CD14-positive monocyte (primary cell): ENCODE results near the gene PSMB10. TPM values are rescaled to one million over a fixed set of nuclear protein-coding genes. Genes with fewer than 3 reads are reported as not detected.

Source experiments
- DNase-seq, 3 donors: peaks; one replicate each; pipeline ENCODE4 v3.0.0-alpha.2; 2011 to 2022
- H2AFZ ChIP-seq: 2 replicates; pipeline ENCODE4 v1.6.0; 2012; ENCODE audit warnings: mild to moderate bottlenecking, low read depth, low read length, inconsistent platforms; ENCODE audit not compliant: insufficient read depth, poor library complexity, severe bottlenecking
- H3K27ac ChIP-seq, 2 donors: 1 replicate in 1 of 2; 2 replicates in 1 of 2; pipeline ENCODE4 v1.5.1; 2012 to 2013; ENCODE audit warnings: low read length in 2 of 2, control low read depth in 1 of 2, inconsistent platforms in 1 of 2, low read depth in 1 of 2, mild to moderate bottlenecking in 1 of 2
- H3K27me3 ChIP-seq, 2 donors: one replicate each; pipeline versions ENCODE4 v1.6.0 to v1.6.1; 2011 to 2013; ENCODE audit warnings: low read length in 2 of 2; ENCODE audit not compliant: control insufficient read depth in 2 of 2, insufficient read depth in 2 of 2
- H3K36me3 ChIP-seq, 2 donors: replicated peaks in 1 of 2; 1 replicate in 1 of 2; 2 replicates in 1 of 2; pipeline versions ENCODE4 v1.5.1 to v1.6.1; 2012 to 2013; ENCODE audit warnings: low read length in 2 of 2, control low read depth in 1 of 2, inconsistent platforms in 1 of 2, mild to moderate bottlenecking in 1 of 2; ENCODE audit not compliant: insufficient read depth in 2 of 2, control insufficient read depth in 1 of 2
- H3K4me1 ChIP-seq, 2 donors: 1 replicate in 1 of 2; 2 replicates in 1 of 2; pipeline versions ENCODE4 v1.5.1 to v1.6.1; 2012 to 2013; ENCODE audit warnings: low read length in 2 of 2, control low read depth in 1 of 2, inconsistent platforms in 1 of 2, mild to moderate bottlenecking in 1 of 2, moderate library complexity in 1 of 2; ENCODE audit not compliant: insufficient read depth in 2 of 2, control insufficient read depth in 1 of 2
- H3K4me2 ChIP-seq: replicated peaks from 2 replicates; pipeline ENCODE3; 2012; ENCODE audit warnings: low read length, moderate library complexity, mild to moderate bottlenecking; ENCODE audit not compliant: poor library complexity, severe bottlenecking; ENCODE audit errors: extremely low read depth
- H3K4me3 ChIP-seq, 3 experiments: fragments of 200-600 bp in 1 of 3; sonication (generic) in 1 of 3; replicated peaks in 1 of 3; 1 replicate in 2 of 3; 2 replicates in 1 of 3; pipeline ENCODE4 v1.5.1; 2011 to 2013; ENCODE audit warnings: low read length in 3 of 3, mild to moderate bottlenecking in 3 of 3, control low read depth in 2 of 3, low read depth in 2 of 3, inconsistent platforms in 1 of 3, moderate library complexity in 1 of 3
- H3K79me2 ChIP-seq: 2 replicates; pipeline ENCODE4 v1.6.0; 2012; ENCODE audit warnings: mild to moderate bottlenecking, control low read depth, inconsistent platforms, low read length, moderate library complexity; ENCODE audit not compliant: insufficient read depth
- H3K9ac ChIP-seq: 2 replicates; pipeline ENCODE4 v1.6.0; 2017; ENCODE audit warnings: low read length, mild to moderate bottlenecking; ENCODE audit not compliant: insufficient read depth, poor library complexity, severe bottlenecking
- H3K9me3 ChIP-seq, 2 donors: replicated peaks in 1 of 2; 1 replicate in 1 of 2; 2 replicates in 1 of 2; pipeline versions ENCODE4 v1.5.1 to v1.6.1; 2012 to 2013; ENCODE audit warnings: low read length in 2 of 2, control low read depth in 1 of 2; ENCODE audit not compliant: control insufficient read depth in 1 of 2, insufficient read depth in 1 of 2
- H4K20me1 ChIP-seq: 2 replicates; pipeline ENCODE4 v1.6.0; 2012; ENCODE audit warnings: mild to moderate bottlenecking, low read length, control low read depth, moderate library complexity; ENCODE audit not compliant: insufficient read depth
- H3K27ac Mint-ChIP-seq, 7 donors: one replicate each; pipeline ENCODE4 v1.8.0; 2020; ENCODE audit warnings: mild to moderate bottlenecking in 7 of 7, mixed read lengths in 7 of 7, moderate library complexity in 6 of 7, inconsistent platforms in 2 of 7
- H3K27me3 Mint-ChIP-seq, 3 donors: one replicate each; pipeline ENCODE4 v1.8.0; 2021 to 2022; ENCODE audit warnings: low read depth in 3 of 3, mild to moderate bottlenecking in 3 of 3, mixed read lengths in 3 of 3, moderate library complexity in 3 of 3, inconsistent platforms in 1 of 3
- H3K36me3 Mint-ChIP-seq, 2 donors: one replicate each; pipeline ENCODE4 v1.8.0; 2020; ENCODE audit warnings: mixed read lengths in 2 of 2, inconsistent platforms in 1 of 2, mild to moderate bottlenecking in 1 of 2
- H3K4me1 Mint-ChIP-seq: one replicate; pipeline ENCODE4 v1.8.0; 2020; ENCODE audit warnings: mild to moderate bottlenecking, mixed read lengths
- H3K4me3 Mint-ChIP-seq, 2 donors: one replicate each; pipeline ENCODE4 v1.8.0; 2020; ENCODE audit warnings: mild to moderate bottlenecking in 2 of 2, mixed read lengths in 2 of 2, moderate library complexity in 1 of 2
- H3K9me3 Mint-ChIP-seq, 7 donors: one replicate each; pipeline ENCODE4 v1.8.0; 2020 to 2022; ENCODE audit warnings: mixed read lengths in 7 of 7, mild to moderate bottlenecking in 6 of 7, moderate library complexity in 6 of 7, inconsistent platforms in 2 of 7
- WGBS: methylation state at CpG from one replicate; pipeline ENCODE4 v1.1.5; 2013; ENCODE audit warnings: missing lambda C conversion rate; ENCODE audit not compliant: insufficient coverage; 5-methylcytosine and 5-hydroxymethylcytosine counted together
- intact Hi-C, 2 donors: fragments of 100-400 bp; cut with micrococcal nuclease; formaldehyde crosslinking; loops; one replicate each; pipeline versions ENCODE4 v1.15.0 to v1.15.1; 2023
- polyA plus RNA-seq, 3 donors: library from polyadenylated mRNA; depleted of rRNA in 1 of 3; unstranded in 2 of 3; stranded (reverse) in 1 of 3; fragments of 300-500 nt in 2 of 3; fragments of >200 nt in 1 of 3; fragmentation: Illumina TruSeq in 2 of 3; gene quantifications; 1 replicate in 2 of 3; 2 replicates in 1 of 3; pipeline ENCODE4 v1.2.3, GENCODE V29; 2012 to 2021
- TF ChIP-seq, protein P1 (sequence below): fragments of 200-600 bp; IDR thresholded peaks from one replicate; pipeline ENCODE4 v1.8.0; 2022; ENCODE audit warnings: antibody characterized with exemption, mild to moderate bottlenecking

The PSMB10 gene
- polyA plus RNA-seq, 3 donors: 158 to 798 (median 609) TPM

DNA sequence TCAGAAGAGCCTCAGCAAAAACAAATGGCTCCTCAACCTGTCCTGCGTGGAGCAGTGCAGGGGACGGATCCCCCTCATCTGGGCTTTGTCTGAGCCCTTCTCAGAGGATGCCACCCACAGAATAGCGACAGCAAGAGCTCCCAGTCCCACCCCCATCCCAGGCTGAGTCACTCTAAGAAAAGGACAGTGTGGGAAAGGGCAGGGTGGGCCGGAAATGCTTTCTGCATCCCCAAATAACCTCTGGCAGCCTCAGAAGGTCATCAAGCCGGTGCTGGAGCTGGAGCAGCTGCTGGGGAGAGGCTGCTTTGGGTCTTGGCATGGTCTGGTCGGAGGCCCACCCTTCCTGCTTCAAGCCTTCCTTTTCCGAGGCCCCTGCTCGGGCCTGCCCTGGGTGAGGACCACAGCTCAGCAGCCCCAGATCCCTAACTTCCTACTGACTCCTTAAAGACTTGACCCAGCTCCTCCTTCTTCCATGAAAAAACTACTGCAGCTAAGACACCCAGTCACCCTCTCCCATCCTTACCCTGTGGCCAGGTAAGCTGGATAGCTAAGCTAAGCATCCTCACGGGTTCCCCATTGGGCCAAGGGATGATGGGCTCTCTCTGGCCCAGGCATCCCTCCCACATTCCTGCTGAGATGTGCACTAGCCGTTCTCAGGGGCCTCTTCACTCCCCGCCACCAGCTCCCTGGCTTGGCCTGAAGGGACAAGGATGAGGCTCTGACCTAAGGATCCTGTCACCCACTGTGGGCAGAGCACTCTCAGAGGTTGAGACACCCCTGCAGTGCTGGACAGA, 23.1 kb upstream of the PSMB10 start:
- Histone ChIP-seq H3K4me3 (no peak overlapping the region), H3K9me3 (no peaks in the 10 kb centered on the region), H2AFZ (no peak overlapping the region), H3K36me3 (peaks cover 48 to 78% of the 10 kb centered on the region in 2 donors), H3K79me2 (peaks cover 8% of the 10 kb centered on the region), H3K27ac (no peak overlapping the region), H3K27me3 (no peaks in the 10 kb centered on the region), H3K9ac (no peak overlapping the region), H4K20me1 (peaks cover 16% of the 10 kb centered on the region), H3K4me2 (no peak overlapping the region), H3K4me1 (no peaks in the 10 kb centered on the region)
- Mint-ChIP-seq H3K4me1 (no peaks in the 10 kb centered on the region), H3K9me3 (no peaks in the 10 kb centered on the region), H3K27me3 (peaks cover 0 to 2% (median 0%) of the 10 kb centered on the region in 3 donors), H3K4me3 (no peak overlapping the region), H3K36me3 (peaks cover 62 to 73% of the 10 kb centered on the region in 2 donors), H3K27ac (no peak overlapping the region)
- intact Hi-C loops: no loop called here
- TF ChIP-seq, protein P1, sequence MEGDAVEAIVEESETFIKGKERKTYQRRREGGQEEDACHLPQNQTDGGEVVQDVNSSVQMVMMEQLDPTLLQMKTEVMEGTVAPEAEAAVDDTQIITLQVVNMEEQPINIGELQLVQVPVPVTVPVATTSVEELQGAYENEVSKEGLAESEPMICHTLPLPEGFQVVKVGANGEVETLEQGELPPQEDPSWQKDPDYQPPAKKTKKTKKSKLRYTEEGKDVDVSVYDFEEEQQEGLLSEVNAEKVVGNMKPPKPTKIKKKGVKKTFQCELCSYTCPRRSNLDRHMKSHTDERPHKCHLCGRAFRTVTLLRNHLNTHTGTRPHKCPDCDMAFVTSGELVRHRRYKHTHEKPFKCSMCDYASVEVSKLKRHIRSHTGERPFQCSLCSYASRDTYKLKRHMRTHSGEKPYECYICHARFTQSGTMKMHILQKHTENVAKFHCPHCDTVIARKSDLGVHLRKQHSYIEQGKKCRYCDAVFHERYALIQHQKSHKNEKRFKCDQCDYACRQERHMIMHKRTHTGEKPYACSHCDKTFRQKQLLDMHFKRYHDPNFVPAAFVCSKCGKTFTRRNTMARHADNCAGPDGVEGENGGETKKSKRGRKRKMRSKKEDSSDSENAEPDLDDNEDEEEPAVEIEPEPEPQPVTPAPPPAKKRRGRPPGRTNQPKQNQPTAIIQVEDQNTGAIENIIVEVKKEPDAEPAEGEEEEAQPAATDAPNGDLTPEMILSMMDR: no peak
- DNase-seq: no peak
- 98% methylated on average over 5 of the region's 11 CpGs for WGBS

GRCh38 chr16:67957622-67958021, 21.0 kb upstream of the PSMB10 start:
- Mint-ChIP-seq H3K36me3 (peaks cover 68 to 84% of the 10 kb centered on the region in 2 donors), H3K27me3 (peaks cover 0 to 2% (median 0%) of the 10 kb centered on the region in 3 donors), H3K9me3 (no peaks in the 10 kb centered on the region), H3K27ac (no peak overlapping the region), H3K4me1 (no peaks in the 10 kb centered on the region), H3K4me3 (no peak overlapping the region)
- H3K4me1 ChIP-seq: no peaks in the 10 kb centered on the region
- H3K4me3 ChIP-seq: no peak overlapping the region
- intact Hi-C loops: no loop called here
- TF ChIP-seq, protein P1: no peak
- H4K20me1 ChIP-seq: no peaks in the 10 kb centered on the region
- no peaks in the 10 kb centered on the region for H3K27me3 ChIP-seq
- H3K9ac ChIP-seq: no peak overlapping the region
- H3K36me3 ChIP-seq: peaks cover 62 to 82% of the 10 kb centered on the region in 2 donors
- H2AFZ ChIP-seq: no peak overlapping the region
- no peak overlapping the region for H3K4me2 ChIP-seq
- DNase-seq: no peak
- no peaks in the 10 kb centered on the region for H3K9me3 ChIP-seq
- WGBS: 100% methylated on average over 3 of the region's 9 CpGs
- H3K79me2 ChIP-seq: no peaks in the 10 kb centered on the region
- H3K27ac ChIP-seq: no peak overlapping the region
